H9 (cell line): ENCODE data around the gene ERVK3-1. TPM values are rescaled to one million over a fixed set of nuclear protein-coding genes. Genes with fewer than 3 reads are reported as not detected.

Experiments used
- DNase-seq: peaks from one replicate; pipeline ENCODE4 v3.0.0-alpha.2; 2017
- H2AFZ ChIP-seq: one replicate; pipeline ENCODE4 v1.6.1; 2013; ENCODE audit warnings: mild to moderate bottlenecking, low read length, control low read depth, moderate library complexity
- H2AK5ac ChIP-seq: 2 replicates; pipeline ENCODE4 v1.6.1; 2013; ENCODE audit warnings: low read length, control low read depth, mixed read lengths; ENCODE audit not compliant: insufficient read length
- H2BK120ac ChIP-seq: one replicate; pipeline ENCODE4 v1.6.1; 2013; ENCODE audit warnings: low read depth, mild to moderate bottlenecking, low read length, control low read depth, inconsistent platforms; ENCODE audit not compliant: poor library complexity, severe bottlenecking
- H2BK12ac ChIP-seq: 2 replicates; pipeline ENCODE4 v1.6.1; 2013; ENCODE audit warnings: low read length, control low read depth, mixed read lengths, low read depth; ENCODE audit not compliant: insufficient read length
- H2BK15ac ChIP-seq: 2 replicates; pipeline ENCODE4 v1.6.1; 2013; ENCODE audit warnings: low read depth, low read length, control low read depth
- H2BK20ac ChIP-seq: one replicate; pipeline ENCODE4 v1.6.1; 2013; ENCODE audit warnings: low read depth, mild to moderate bottlenecking, low read length, control low read depth, inconsistent platforms; ENCODE audit not compliant: poor library complexity, severe bottlenecking
- H2BK5ac ChIP-seq: 2 replicates; pipeline ENCODE4 v1.6.1; 2013; ENCODE audit warnings: low read length, control low read depth, mixed read lengths; ENCODE audit not compliant: insufficient read length
- H3K14ac ChIP-seq: 2 replicates; pipeline ENCODE4 v1.6.1; 2013; ENCODE audit warnings: low read length, control low read depth; ENCODE audit not compliant: insufficient read depth
- H3K18ac ChIP-seq: 2 replicates; pipeline ENCODE4 v1.6.1; 2013; ENCODE audit warnings: low read depth, mild to moderate bottlenecking, mixed read lengths, low read length, control low read depth; ENCODE audit not compliant: insufficient read length
- H3K23ac ChIP-seq: 2 replicates; pipeline ENCODE4 v1.6.1; 2013; ENCODE audit warnings: low read length, control low read depth, mixed read lengths, low read depth; ENCODE audit not compliant: insufficient read length
- H3K23me2 ChIP-seq: 2 replicates; pipeline ENCODE4 v1.6.1; 2013; ENCODE audit warnings: low read depth, mild to moderate bottlenecking, mixed read lengths, low read length, control low read depth; ENCODE audit not compliant: insufficient read length, poor library complexity, severe bottlenecking
- H3K27ac ChIP-seq: 2 replicates; pipeline ENCODE4 v1.5.1; 2013; ENCODE audit warnings: low read length, control low read depth, mixed read lengths, low read depth; ENCODE audit not compliant: insufficient read length
- H3K27me3 ChIP-seq: 2 replicates; pipeline ENCODE4 v1.6.1; 2013; ENCODE audit warnings: low read length, control low read depth, inconsistent platforms; ENCODE audit not compliant: insufficient read depth
- H3K4ac ChIP-seq: 2 replicates; pipeline ENCODE4 v1.6.1; 2013; ENCODE audit warnings: low read depth, mild to moderate bottlenecking, control low read depth, inconsistent platforms, low read length, moderate library complexity
- H3K4me1 ChIP-seq: 2 replicates; pipeline ENCODE4 v1.6.1; 2013; ENCODE audit warnings: low read length, control low read depth, inconsistent platforms; ENCODE audit not compliant: insufficient read depth
- H3K4me2 ChIP-seq: 2 replicates; pipeline ENCODE4 v1.6.1; 2013; ENCODE audit warnings: low read length, control low read depth, mixed read lengths; ENCODE audit not compliant: insufficient read length, insufficient read depth
- H3K56ac ChIP-seq: 2 replicates; pipeline ENCODE4 v1.6.1; 2013; ENCODE audit warnings: low read depth, mild to moderate bottlenecking, mixed read lengths, low read length, control low read depth; ENCODE audit not compliant: insufficient read length
- H3K79me1 ChIP-seq: 2 replicates; pipeline ENCODE4 v1.6.1; 2013; ENCODE audit warnings: low read depth, mild to moderate bottlenecking, moderate library complexity, low read length, control low read depth, inconsistent platforms; ENCODE audit not compliant: insufficient read depth, poor library complexity, severe bottlenecking
- H3K79me2 ChIP-seq: 2 replicates; pipeline ENCODE4 v1.6.1; 2013; ENCODE audit warnings: low read length, control low read depth, inconsistent platforms; ENCODE audit not compliant: insufficient read depth
- H3K9ac ChIP-seq: 2 replicates; pipeline ENCODE4 v1.6.1; 2013; ENCODE audit warnings: low read length, control low read depth, mixed read lengths; ENCODE audit not compliant: insufficient read length; ENCODE audit errors: extremely low read depth
- H3K9me3 ChIP-seq: one replicate; pipeline ENCODE4 v1.6.1; 2013; ENCODE audit warnings: low read depth, low read length, inconsistent platforms; ENCODE audit not compliant: control insufficient read depth
- H3T11ph ChIP-seq: one replicate; pipeline ENCODE4 v1.6.1; 2013; ENCODE audit warnings: mild to moderate bottlenecking, low read length, control low read depth, inconsistent platforms
- H4K20me1 ChIP-seq: one replicate; pipeline ENCODE4 v1.6.1; 2013; ENCODE audit not compliant: control insufficient read depth, insufficient read length, insufficient read depth
- H4K5ac ChIP-seq: 2 replicates; pipeline ENCODE4 v1.6.1; 2013; ENCODE audit warnings: low read depth, mild to moderate bottlenecking, mixed read lengths, low read length, control low read depth; ENCODE audit not compliant: insufficient read length
- H4K8ac ChIP-seq: replicated peaks from 2 replicates; pipeline ENCODE4 v1.6.1; 2013; ENCODE audit warnings: low read length, control low read depth, mixed read lengths, low read depth; ENCODE audit not compliant: insufficient read length
- H4K91ac ChIP-seq: 2 replicates; pipeline ENCODE4 v1.6.1; 2013; ENCODE audit warnings: low read depth, mild to moderate bottlenecking, moderate library complexity, mixed read lengths, low read length, control low read depth; ENCODE audit not compliant: insufficient read length
- H3K27ac Mint-ChIP-seq, 3 experiments: 2 replicates in 2 of 3; 3 replicates in 1 of 3; pipeline ENCODE4 v1.8.0; 2020 to 2021; ENCODE audit warnings: mixed read lengths in 3 of 3, mild to moderate bottlenecking in 1 of 3, moderate library complexity in 1 of 3
- H3K27me3 Mint-ChIP-seq: 2 replicates; pipeline ENCODE4 v1.8.0; 2021; ENCODE audit warnings: low read depth, mild to moderate bottlenecking, moderate library complexity, mixed read lengths
- H3K36me3 Mint-ChIP-seq, 3 experiments: 2 replicates in 2 of 3; 3 replicates in 1 of 3; pipeline ENCODE4 v1.8.0; 2020 to 2021; ENCODE audit warnings: low read depth in 3 of 3, mixed read lengths in 3 of 3; ENCODE audit not compliant: insufficient read depth in 1 of 3
- H3K4me1 Mint-ChIP-seq, 2 experiments: 2 replicates each; pipeline ENCODE4 v1.8.0; 2020; ENCODE audit warnings: mixed read lengths in 2 of 2
- H3K4me3 Mint-ChIP-seq, 2 experiments: 2 replicates in 1 of 2; 3 replicates in 1 of 2; pipeline ENCODE4 v1.8.0; 2020 to 2021; ENCODE audit warnings: mild to moderate bottlenecking in 2 of 2, mixed read lengths in 2 of 2, moderate library complexity in 1 of 2
- H3K9me3 Mint-ChIP-seq, 2 experiments: 2 replicates in 1 of 2; 3 replicates in 1 of 2; pipeline ENCODE4 v1.8.0; 2020; ENCODE audit warnings: mild to moderate bottlenecking in 2 of 2, mixed read lengths in 2 of 2, moderate library complexity in 1 of 2
- WGBS: extraction: QIAGEN DNeasy Blood & Tissue Kit; methylation state at CpG from one replicate; pipeline ENCODE4 v1.1.7; 2013; ENCODE audit warnings: missing lambda C conversion rate, low lambda C conversion rate, mixed read lengths; ENCODE audit not compliant: insufficient read length; ENCODE audit errors: extremely low coverage; 5-methylcytosine and 5-hydroxymethylcytosine counted together
- total RNA-seq: library from RNA; stranded (reverse); gene quantifications from 2 replicates; pipeline ENCODE4 v1.2.1, GENCODE V29; 2021
- TF ChIP-seq, protein P1 (sequence below): fragments of 200-600 bp; sonication (generic); conservative IDR thresholded peaks from 3 replicates; pipeline ENCODE4 v1.8.0; 2021; ENCODE audit warnings: antibody characterized with exemption, mild to moderate bottlenecking

The ERVK3-1 gene
- total RNA-seq, 1 experiment from 2014 or later = 43.7 TPM

DNA sequence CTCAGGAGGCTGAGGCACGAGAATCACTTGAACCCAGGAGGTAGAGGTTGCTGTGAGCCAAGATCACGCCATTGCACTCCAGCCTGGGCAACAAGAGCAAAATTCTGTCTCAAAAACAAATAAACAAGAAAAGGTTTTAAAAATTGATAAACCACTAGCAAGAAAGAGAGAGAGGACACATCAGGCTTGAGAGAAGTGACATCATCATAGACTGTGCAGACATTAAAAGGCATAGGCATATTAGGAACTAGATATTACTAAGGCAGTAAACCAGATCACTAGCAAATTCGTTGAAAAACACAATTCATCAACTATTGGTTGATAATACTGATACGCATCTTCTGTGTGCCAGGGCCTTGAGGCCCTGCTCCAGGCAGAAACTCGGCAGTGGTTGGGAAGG lies 40.4 kb downstream of the ERVK3-1 start:
- H3K4ac ChIP-seq = no peak overlapping the region
- H2BK20ac ChIP-seq = no peak overlapping the region
- no peaks in the 10 kb centered on the region for H3K4me1 ChIP-seq
- no peak overlapping the region for H2BK12ac ChIP-seq
- H4K91ac ChIP-seq = no peak overlapping the region
- H3K79me2 ChIP-seq = no peaks in the 10 kb centered on the region
- Mint-ChIP-seq H3K27me3 (peaks cover 8% of the 10 kb centered on the region), H3K4me1 (peaks cover 0 to 6% of the 10 kb centered on the region in 2 experiments; a peak in 2 of 4 replicates), H3K27ac (no peak overlapping the region), H3K36me3 (peaks cover 0 to 4% (median 3%) of the 10 kb centered on the region in 3 experiments; a peak in 5 of 7 replicates), H3K4me3 (peak overlapping the region in 1 of 2 experiments; percentile 97; a peak in 2 of 5 replicates), H3K9me3 (no peaks in the 10 kb centered on the region)
- H2AK5ac ChIP-seq = no peak overlapping the region
- no peak overlapping the region for H3T11ph ChIP-seq
- H4K8ac ChIP-seq = no peak overlapping the region
- H2BK120ac ChIP-seq = no peak overlapping the region
- no peak overlapping the region for H2AFZ ChIP-seq
- H3K9me3 ChIP-seq = no peaks in the 10 kb centered on the region
- no peak overlapping the region for H3K4me2 ChIP-seq
- TF ChIP-seq, protein P1, sequence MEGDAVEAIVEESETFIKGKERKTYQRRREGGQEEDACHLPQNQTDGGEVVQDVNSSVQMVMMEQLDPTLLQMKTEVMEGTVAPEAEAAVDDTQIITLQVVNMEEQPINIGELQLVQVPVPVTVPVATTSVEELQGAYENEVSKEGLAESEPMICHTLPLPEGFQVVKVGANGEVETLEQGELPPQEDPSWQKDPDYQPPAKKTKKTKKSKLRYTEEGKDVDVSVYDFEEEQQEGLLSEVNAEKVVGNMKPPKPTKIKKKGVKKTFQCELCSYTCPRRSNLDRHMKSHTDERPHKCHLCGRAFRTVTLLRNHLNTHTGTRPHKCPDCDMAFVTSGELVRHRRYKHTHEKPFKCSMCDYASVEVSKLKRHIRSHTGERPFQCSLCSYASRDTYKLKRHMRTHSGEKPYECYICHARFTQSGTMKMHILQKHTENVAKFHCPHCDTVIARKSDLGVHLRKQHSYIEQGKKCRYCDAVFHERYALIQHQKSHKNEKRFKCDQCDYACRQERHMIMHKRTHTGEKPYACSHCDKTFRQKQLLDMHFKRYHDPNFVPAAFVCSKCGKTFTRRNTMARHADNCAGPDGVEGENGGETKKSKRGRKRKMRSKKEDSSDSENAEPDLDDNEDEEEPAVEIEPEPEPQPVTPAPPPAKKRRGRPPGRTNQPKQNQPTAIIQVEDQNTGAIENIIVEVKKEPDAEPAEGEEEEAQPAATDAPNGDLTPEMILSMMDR = no peak
- H2BK15ac ChIP-seq = no peak overlapping the region
- no peak overlapping the region for H4K5ac ChIP-seq
- no peak overlapping the region for H3K27ac ChIP-seq
- no peak for DNase-seq
- no peak overlapping the region for H3K9ac ChIP-seq
- H3K56ac ChIP-seq = no peak overlapping the region
- no peak overlapping the region for H2BK5ac ChIP-seq
- H3K18ac ChIP-seq = no peak overlapping the region
- no peak overlapping the region for H3K23ac ChIP-seq
- no peak overlapping the region for H3K14ac ChIP-seq
- H3K79me1 ChIP-seq = no peaks in the 10 kb centered on the region
- H3K23me2 ChIP-seq = peaks cover 4% of the 10 kb centered on the region
- no peaks in the 10 kb centered on the region for H4K20me1 ChIP-seq
- no peaks in the 10 kb centered on the region for H3K27me3 ChIP-seq
- WGBS = no CpG with 5 or more reads among the region's 5 CpGs
